GM12878 (cell line): ENCODE data around the gene WDR91. TPM values are rescaled to one million over a fixed set of nuclear protein-coding genes. Genes with fewer than 3 reads are reported as not detected.

Experiments
- ATAC-seq: fragments of 200-7000 bp; cut with Tn5 transposase; 3 replicates; pipeline ENCODE4 v1.9.1; 2020; ENCODE audit warnings: mild to moderate bottlenecking, moderate library complexity
- BruUV-seq: library from RNA; stranded (reverse); fragments of 400-500 nt; replicated peaks from 2 replicates; lab custom pipeline; 2021; lab: Mats Ljungman, UMichigan
- CTCF ChIA-PET: fragments of 300-600 bp; sonication (Branson Sonifier 250); formaldehyde crosslinking; extraction: SDS; loops from one replicate; lab custom pipeline; 2021; ENCODE audit warnings: inconsistent platforms; lab: Yijun Ruan, JAX
- POLR2A ChIA-PET: fragments of 350-600 bp; formaldehyde crosslinking; extraction: SDS; loops from one replicate; lab custom pipeline; 2021; ENCODE audit warnings: inconsistent platforms; lab: Charles Lee
- RAD21 ChIA-PET: fragments of 300-600 bp; sonication (Branson Sonifier 250); formaldehyde crosslinking; loops from one replicate; lab custom pipeline; 2023; ENCODE audit warnings: antibody characterized with exemption; ENCODE audit not compliant: unreplicated experiment; lab: Charles Lee
- SMC1A ChIA-PET: fragments of 300-600 bp; sonication (Branson Sonifier 250); formaldehyde crosslinking; loops from one replicate; lab custom pipeline; 2023; ENCODE audit not compliant: unreplicated experiment, uncharacterized antibody; lab: Charles Lee
- DNase-seq: peaks from one replicate; pipeline ENCODE4 v3.0.0-alpha.2; 2011; ENCODE audit warnings: low read depth, low spot score
- FAIRE-seq: peaks from 3 replicates; lab custom pipeline; 2011; peaks lifted over from hg19 to GRCh38; lab: Jason Lieb, UNC
- H2AFZ ChIP-seq: 2 replicates; pipeline ENCODE4 v1.6.0; 2011; ENCODE audit warnings: low read depth, low read length, control low read depth; ENCODE audit not compliant: control insufficient read depth
- H3K27ac ChIP-seq: 2 replicates; pipeline ENCODE4 v1.5.1; 2011; ENCODE audit warnings: control low read depth; ENCODE audit not compliant: control insufficient read depth, insufficient read depth
- H3K27me3 ChIP-seq, 2 experiments: replicated peaks in 1 of 2; 2 replicates each; pipeline versions ENCODE4 v1.6.0 to v1.6.1; 2011; ENCODE audit warnings: low read length in 1 of 2; ENCODE audit not compliant: control insufficient read depth in 2 of 2, insufficient read depth in 2 of 2
- H3K36me3 ChIP-seq, 2 experiments: 2 replicates each; pipeline ENCODE4 v1.5.1; 2011; ENCODE audit warnings: low read length in 1 of 2; ENCODE audit not compliant: control insufficient read depth in 2 of 2, insufficient read depth in 2 of 2
- H3K4me1 ChIP-seq: 2 replicates; pipeline ENCODE4 v1.6.1; 2011; ENCODE audit warnings: mild to moderate bottlenecking, low read length, moderate library complexity, mixed read lengths; ENCODE audit not compliant: control insufficient read depth, insufficient read depth
- H3K4me2 ChIP-seq: 2 replicates; pipeline ENCODE4 v1.6.0; 2011; ENCODE audit warnings: control low read depth; ENCODE audit not compliant: control insufficient read depth, insufficient read depth
- H3K4me3 ChIP-seq: fragments of 200-600 bp; sonication (generic); 2 replicates; pipeline ENCODE4 v1.5.1; 2016
- H3K79me2 ChIP-seq: 2 replicates; pipeline ENCODE4 v1.6.0; 2011; ENCODE audit warnings: low read length; ENCODE audit not compliant: control insufficient read depth, insufficient read depth
- H3K9ac ChIP-seq: 2 replicates; pipeline ENCODE4 v1.8.0; 2011; ENCODE audit warnings: low read length, control low read depth, mixed read lengths; ENCODE audit not compliant: control insufficient read depth, insufficient read depth
- H3K9me3 ChIP-seq: replicated peaks from 3 replicates; pipeline ENCODE4 v1.5.1; 2011; ENCODE audit warnings: mild to moderate bottlenecking, low read length; ENCODE audit not compliant: control insufficient read depth, insufficient read depth
- H4K20me1 ChIP-seq: 2 replicates; pipeline ENCODE4 v1.6.0; 2011; ENCODE audit not compliant: control insufficient read depth, insufficient read depth
- CHD1 ChIP-seq: IDR thresholded peaks from 2 replicates; pipeline ENCODE4 v1.6.1; 2012; ENCODE audit warnings: low read depth, low read length, improper control_type of control experiment
- GATAD2B ChIP-seq: fragments of 450-650 bp; conservative IDR thresholded peaks from 2 replicates; pipeline ENCODE4 v1.6.1; 2017; ENCODE audit warnings: low read depth, mild to moderate bottlenecking, moderate library complexity
- IKZF2 ChIP-seq, 2 experiments: fragments of 450-650 bp; IDR thresholded peaks; 2 replicates each; pipeline ENCODE4 v1.6.1; 2017; ENCODE audit warnings: mild to moderate bottlenecking in 2 of 2, moderate library complexity in 2 of 2
- JUNB ChIP-seq: IDR thresholded peaks from 2 replicates; pipeline ENCODE4 v1.6.1; 2016; ENCODE audit warnings: antibody characterized with exemption, mild to moderate bottlenecking
- MEF2A ChIP-seq: IDR thresholded peaks from 2 replicates; pipeline ENCODE4 v1.6.1; 2011; ENCODE audit warnings: low read depth, mild to moderate bottlenecking, low read length, moderate library complexity; ENCODE audit not compliant: insufficient read depth
- NR2C2 ChIP-seq: IDR thresholded peaks from 2 replicates; pipeline ENCODE4 v1.6.1; 2011; ENCODE audit warnings: borderline replicate concordance, low read depth; ENCODE audit not compliant: control insufficient read depth, insufficient read length
- NRF1 ChIP-seq: conservative IDR thresholded peaks from 2 replicates; pipeline ENCODE4 v1.6.1; 2011; ENCODE audit warnings: mild to moderate bottlenecking, low read depth, low read length, improper control_type of control experiment
- POLR2A ChIP-seq: IDR thresholded peaks from 2 replicates; pipeline ENCODE4 v1.6.1; 2011; ENCODE audit warnings: low read depth, mild to moderate bottlenecking, low read length
- POLR2AphosphoS5 ChIP-seq: IDR thresholded peaks from 2 replicates; pipeline ENCODE4 v1.6.1; 2011; ENCODE audit warnings: mild to moderate bottlenecking, low read length, inconsistent platforms
- RCOR1 ChIP-seq: conservative IDR thresholded peaks from 2 replicates; pipeline ENCODE4 v1.6.1; 2012; ENCODE audit warnings: low read depth, low read length, improper control_type of control experiment
- SMC3 ChIP-seq: IDR thresholded peaks from 2 replicates; pipeline ENCODE4 v1.6.1; 2011; ENCODE audit warnings: low read length, improper control_type of control experiment, borderline replicate concordance
- STAT3 ChIP-seq: IDR thresholded peaks from 2 replicates; pipeline ENCODE4 v1.6.1; 2011; ENCODE audit warnings: low read depth, low read length, improper control_type of control experiment
- TARDBP ChIP-seq: IDR thresholded peaks from 2 replicates; pipeline ENCODE4 v1.6.1; 2016; ENCODE audit warnings: borderline replicate concordance
- WGBS: methylation state at CpG from one replicate; pipeline ENCODE4 v1.1.6; 2016; ENCODE audit warnings: low lambda C conversion rate; ENCODE audit not compliant: insufficient replicate concordance, insufficient coverage; ENCODE audit errors: missing lambda C conversion rate; 5-methylcytosine and 5-hydroxymethylcytosine counted together
- in situ Hi-C: fragments of 300-500 bp; cut with MboI; formaldehyde crosslinking; loops from 9 replicates; pipeline ENCODE4 v1.14.3; 2018; ENCODE audit warnings: mixed read lengths
- intact Hi-C: fragments of 100-400 bp; cut with micrococcal nuclease; formaldehyde crosslinking; loops from one replicate; pipeline ENCODE4 v1.14.2; 2022; ENCODE audit not compliant: unreplicated experiment
- polyA plus RNA-seq, 11 experiments: library from polyadenylated mRNA; depleted of rRNA in 4 of 11; unstranded in 6 of 11; stranded (reverse) in 5 of 11; fragments of >200 nt; fragmentation: Nextera tagmentation in 4 of 11; fragmentation: Illumina TruSeq in 1 of 11; extraction: Ambion mirVana in 4 of 11; extraction: Trizol in 1 of 11; gene quantifications; 1 replicate in 1 of 11; 2 replicates in 10 of 11; pipeline versions ENCODE4 v1.2.1 to v1.2.3, GENCODE V29; 2011 to 2016; ENCODE audit warnings: inconsistent platforms in 2 of 11, missing spikeins in 2 of 11, low read depth in 1 of 11
- total RNA-seq, 4 experiments: library from RNA; depleted of rRNA in 3 of 4; stranded (reverse); fragments of >200 nt in 3 of 4; fragmentation: Illumina TruSeq in 1 of 4; extraction: Trizol in 1 of 4; gene quantifications; 2 replicates each; pipeline versions ENCODE4 v1.2.1 to v1.2.3, GENCODE V29; 2013 to 2021
- TF ChIP-seq, protein P1 (sequence below): IDR thresholded peaks from 2 replicates; pipeline ENCODE4 v1.6.1; 2011; ENCODE audit warnings: mild to moderate bottlenecking, low read depth, low read length, moderate library complexity; ENCODE audit not compliant: insufficient replicate concordance
- TF ChIP-seq, protein P2 (sequence below): fragments of 450-650 bp; IDR thresholded peaks from 2 replicates; pipeline ENCODE4 v1.6.1; 2016; ENCODE audit warnings: mild to moderate bottlenecking
- TF ChIP-seq, protein P3 (sequence below): fragments of 450-650 bp; formaldehyde crosslinking; IDR thresholded peaks from 2 replicates; pipeline ENCODE4 v1.4.0; 2022; ENCODE audit warnings: mild to moderate bottlenecking, moderate library complexity
- TF ChIP-seq, protein P4 (sequence below): IDR thresholded peaks from 2 replicates; pipeline ENCODE4 v1.6.1; 2012; ENCODE audit warnings: mild to moderate bottlenecking, low read depth, low read length

WDR91 gene
- total and polyA plus RNA-seq, 10 of the 15 experiments (the other 5 are each of a cell fraction or from before 2014, with no cell fraction given): 7.6 to 83.3 (median 16.5) TPM

DNA sequence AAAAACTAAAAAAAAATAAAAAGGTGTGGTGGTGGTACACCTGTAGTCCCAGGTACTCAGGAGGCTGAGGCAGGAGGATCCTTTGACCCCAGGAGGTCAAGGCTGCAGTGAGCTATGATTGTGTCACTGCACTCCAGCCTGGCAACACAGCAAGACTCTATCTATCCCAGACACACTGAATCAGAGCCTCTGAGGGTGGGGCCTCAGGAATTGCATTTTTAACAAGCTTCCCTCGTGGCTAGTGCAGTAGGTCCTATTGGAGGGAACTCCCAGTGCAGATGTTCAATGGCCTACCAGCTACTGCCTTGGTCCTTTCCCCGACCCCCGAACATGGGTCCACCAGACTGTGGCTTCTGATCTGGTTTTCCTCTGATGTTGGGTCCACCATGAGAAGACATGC, 37.2 kb upstream of the WDR91 start:
- intact Hi-C loops: no loop called here
- Histone ChIP-seq H3K36me3 (no peaks in the 10 kb centered on the region), H4K20me1 (no peaks in the 10 kb centered on the region), H2AFZ (no peak overlapping the region), H3K79me2 (no peaks in the 10 kb centered on the region), H3K9ac (no peak overlapping the region), H3K4me1 (peaks cover 9% of the 10 kb centered on the region; the same call in 1 of the 2 replicates), H3K4me2 (no peak overlapping the region), H3K27ac (no peak overlapping the region), H3K4me3 (no peak overlapping the region), H3K9me3 (no peaks in the 10 kb centered on the region; the same call in 2 of the 3 replicates), H3K27me3 (no peaks in the 10 kb centered on the region; a peak in 1 of 4 replicates)
- TF ChIP-seq IKZF2 (IDR thresholded peaks at IDR 0.05) (no peak), TARDBP (no peak), CHD1 (no peak), NRF1 (no peak), GATAD2B (no peak), SMC3 (no peak), MEF2A (no peak), NR2C2 (no peak), POLR2A (no peak), POLR2AphosphoS5 (no peak), STAT3 (no peak), RCOR1 (no peak), JUNB (no peak)
- TF ChIP-seq, protein P1, sequence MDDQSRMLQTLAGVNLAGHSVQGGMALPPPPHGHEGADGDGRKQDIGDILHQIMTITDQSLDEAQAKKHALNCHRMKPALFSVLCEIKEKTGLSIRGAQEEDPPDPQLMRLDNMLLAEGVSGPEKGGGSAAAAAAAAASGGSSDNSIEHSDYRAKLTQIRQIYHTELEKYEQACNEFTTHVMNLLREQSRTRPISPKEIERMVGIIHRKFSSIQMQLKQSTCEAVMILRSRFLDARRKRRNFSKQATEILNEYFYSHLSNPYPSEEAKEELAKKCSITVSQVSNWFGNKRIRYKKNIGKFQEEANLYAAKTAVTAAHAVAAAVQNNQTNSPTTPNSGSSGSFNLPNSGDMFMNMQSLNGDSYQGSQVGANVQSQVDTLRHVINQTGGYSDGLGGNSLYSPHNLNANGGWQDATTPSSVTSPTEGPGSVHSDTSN: no peak
- TF ChIP-seq, protein P2, sequence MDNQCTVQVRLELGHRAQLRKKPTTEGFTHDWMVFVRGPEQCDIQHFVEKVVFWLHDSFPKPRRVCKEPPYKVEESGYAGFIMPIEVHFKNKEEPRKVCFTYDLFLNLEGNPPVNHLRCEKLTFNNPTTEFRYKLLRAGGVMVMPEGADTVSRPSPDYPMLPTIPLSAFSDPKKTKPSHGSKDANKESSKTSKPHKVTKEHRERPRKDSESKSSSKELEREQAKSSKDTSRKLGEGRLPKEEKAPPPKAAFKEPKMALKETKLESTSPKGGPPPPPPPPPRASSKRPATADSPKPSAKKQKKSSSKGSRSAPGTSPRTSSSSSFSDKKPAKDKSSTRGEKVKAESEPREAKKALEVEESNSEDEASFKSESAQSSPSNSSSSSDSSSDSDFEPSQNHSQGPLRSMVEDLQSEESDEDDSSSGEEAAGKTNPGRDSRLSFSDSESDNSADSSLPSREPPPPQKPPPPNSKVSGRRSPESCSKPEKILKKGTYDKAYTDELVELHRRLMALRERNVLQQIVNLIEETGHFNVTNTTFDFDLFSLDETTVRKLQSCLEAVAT: no peak
- TF ChIP-seq, protein P3, sequence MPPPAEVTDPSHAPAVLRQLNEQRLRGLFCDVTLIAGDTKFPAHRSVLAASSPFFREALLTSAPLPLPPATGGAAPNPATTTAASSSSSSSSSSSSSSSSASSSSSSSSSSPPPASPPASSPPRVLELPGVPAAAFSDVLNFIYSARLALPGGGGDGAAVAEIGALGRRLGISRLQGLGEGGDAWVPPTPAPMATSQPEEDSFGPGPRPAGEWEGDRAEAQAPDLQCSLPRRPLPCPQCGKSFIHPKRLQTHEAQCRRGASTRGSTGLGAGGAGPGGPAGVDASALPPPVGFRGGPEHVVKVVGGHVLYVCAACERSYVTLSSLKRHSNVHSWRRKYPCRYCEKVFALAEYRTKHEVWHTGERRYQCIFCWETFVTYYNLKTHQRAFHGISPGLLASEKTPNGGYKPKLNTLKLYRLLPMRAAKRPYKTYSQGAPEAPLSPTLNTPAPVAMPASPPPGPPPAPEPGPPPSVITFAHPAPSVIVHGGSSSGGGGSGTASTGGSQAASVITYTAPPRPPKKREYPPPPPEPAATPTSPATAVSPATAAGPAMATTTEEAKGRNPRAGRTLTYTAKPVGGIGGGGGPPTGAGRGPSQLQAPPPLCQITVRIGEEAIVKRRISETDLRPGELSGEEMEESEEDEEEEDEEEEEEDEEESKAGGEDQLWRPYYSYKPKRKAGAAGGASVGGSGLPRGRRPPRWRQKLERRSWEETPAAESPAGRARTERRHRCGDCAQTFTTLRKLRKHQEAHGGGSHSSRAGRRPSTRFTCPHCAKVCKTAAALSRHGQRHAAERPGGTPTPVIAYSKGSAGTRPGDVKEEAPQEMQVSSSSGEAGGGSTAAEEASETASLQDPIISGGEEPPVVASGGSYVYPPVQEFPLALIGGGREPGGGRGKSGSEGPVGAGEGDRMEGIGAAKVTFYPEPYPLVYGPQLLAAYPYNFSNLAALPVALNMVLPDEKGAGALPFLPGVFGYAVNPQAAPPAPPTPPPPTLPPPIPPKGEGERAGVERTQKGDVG: no peak
- TF ChIP-seq, protein P4, sequence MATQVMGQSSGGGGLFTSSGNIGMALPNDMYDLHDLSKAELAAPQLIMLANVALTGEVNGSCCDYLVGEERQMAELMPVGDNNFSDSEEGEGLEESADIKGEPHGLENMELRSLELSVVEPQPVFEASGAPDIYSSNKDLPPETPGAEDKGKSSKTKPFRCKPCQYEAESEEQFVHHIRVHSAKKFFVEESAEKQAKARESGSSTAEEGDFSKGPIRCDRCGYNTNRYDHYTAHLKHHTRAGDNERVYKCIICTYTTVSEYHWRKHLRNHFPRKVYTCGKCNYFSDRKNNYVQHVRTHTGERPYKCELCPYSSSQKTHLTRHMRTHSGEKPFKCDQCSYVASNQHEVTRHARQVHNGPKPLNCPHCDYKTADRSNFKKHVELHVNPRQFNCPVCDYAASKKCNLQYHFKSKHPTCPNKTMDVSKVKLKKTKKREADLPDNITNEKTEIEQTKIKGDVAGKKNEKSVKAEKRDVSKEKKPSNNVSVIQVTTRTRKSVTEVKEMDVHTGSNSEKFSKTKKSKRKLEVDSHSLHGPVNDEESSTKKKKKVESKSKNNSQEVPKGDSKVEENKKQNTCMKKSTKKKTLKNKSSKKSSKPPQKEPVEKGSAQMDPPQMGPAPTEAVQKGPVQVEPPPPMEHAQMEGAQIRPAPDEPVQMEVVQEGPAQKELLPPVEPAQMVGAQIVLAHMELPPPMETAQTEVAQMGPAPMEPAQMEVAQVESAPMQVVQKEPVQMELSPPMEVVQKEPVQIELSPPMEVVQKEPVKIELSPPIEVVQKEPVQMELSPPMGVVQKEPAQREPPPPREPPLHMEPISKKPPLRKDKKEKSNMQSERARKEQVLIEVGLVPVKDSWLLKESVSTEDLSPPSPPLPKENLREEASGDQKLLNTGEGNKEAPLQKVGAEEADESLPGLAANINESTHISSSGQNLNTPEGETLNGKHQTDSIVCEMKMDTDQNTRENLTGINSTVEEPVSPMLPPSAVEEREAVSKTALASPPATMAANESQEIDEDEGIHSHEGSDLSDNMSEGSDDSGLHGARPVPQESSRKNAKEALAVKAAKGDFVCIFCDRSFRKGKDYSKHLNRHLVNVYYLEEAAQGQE: no peak
- no peak for ATAC-seq
- BruUV-seq: no TSS peak
- DNase-seq: no peak
- WGBS: 38% methylated on average over 3 of the region's 3 CpGs
- SMC1A ChIA-PET: no interaction called here
- FAIRE-seq: no peak
- RAD21 ChIA-PET: no interaction called here
- CTCF ChIA-PET: interaction anchor here (0.6 kb wide), 1 partner anchor 1335 kb away, joined by 3 read pairs; no protein-coding TSS in a partner anchor
- in situ Hi-C loops: no loop called here
- POLR2A ChIA-PET: interaction anchor here (1.8 kb wide), 1 partner anchor 55 kb away, joined by 4 read pairs; no protein-coding TSS in a partner anchor
